HG02943 (cell line): ENCODE results near the gene NFIA.

Experiments
- ATAC-seq: cut with Tn5 transposase; IDR thresholded peaks from one replicate; pipeline ENCODE4 v1.9.1; 2021; ENCODE audit warnings: mild to moderate bottlenecking, low read depth, moderate library complexity; ENCODE audit not compliant: unreplicated experiment

Gene NFIA

DNA sequence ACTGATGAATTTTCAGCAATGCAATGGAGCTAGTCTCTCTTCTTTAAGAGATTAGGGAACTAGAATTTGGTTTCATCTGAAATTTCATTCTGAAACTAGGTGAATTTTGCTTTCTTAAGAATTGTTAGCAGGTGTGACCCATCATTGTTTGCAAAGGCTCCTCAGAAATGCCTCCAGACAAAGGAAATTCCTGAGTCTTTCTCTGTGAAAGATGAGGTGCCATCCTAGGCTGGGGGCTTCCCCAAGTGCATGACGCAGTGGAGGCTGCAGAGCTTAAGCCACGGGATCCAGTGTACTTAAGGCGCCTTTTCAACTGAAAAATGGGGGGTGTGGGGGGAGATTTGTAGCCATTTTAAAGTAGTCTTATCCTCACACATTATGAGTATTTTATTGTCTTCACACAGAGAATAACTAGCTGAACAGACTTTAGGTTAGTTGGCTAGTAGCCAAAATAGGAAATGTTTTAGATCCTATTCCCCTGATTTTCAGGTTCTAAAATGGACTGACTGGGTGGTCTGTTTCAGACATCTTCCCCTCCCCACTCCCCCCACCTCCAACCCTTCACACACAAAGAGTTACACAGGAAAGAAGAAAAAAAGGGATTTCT is 202.0 kb downstream of the NFIA start:
- ATAC-seq, result no peak

DNA sequence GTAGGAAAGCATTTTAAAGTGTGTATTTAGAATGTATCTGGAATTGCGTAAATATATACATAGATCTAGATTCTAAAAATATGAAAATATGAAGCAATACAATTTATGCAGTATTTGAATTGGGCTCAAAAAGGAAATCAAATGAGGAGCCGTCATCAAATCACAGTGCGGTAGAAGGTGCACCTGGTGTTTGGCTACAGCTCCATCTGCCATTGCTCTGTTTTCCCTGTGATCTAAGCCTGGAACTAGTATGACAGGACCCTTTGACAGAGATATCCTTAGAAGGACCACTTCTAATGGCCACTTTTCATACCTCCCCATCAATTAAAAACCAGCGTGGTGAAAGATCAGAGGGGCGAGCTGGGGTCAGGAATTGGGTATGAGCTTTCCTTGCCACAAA is 202.6 kb downstream of the NFIA start:
- no peak for ATAC-seq

DNA sequence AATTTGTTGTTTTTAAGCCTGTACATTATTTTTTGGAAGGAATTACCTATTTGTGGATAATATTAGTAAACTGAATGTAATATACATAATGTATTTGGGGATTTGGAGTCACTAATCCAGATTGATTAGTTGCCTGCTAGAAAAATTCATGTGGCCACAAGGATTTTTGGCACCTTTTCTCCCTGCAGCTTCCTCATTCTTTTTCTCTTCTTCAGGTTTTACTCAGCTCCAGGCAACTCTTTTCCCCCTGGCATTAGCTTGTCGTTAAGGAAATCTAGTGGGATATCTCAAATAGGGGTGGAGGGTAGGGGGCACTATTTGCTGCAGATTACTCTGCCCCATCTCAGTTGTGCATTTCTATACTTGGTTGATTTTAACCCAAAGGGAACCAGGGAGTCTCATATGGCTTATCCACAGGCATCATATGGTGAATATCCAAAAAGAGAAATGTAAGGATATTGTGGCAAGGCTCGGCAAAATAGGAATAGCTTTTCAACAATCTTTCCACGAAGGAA is 203.1 kb downstream of the NFIA start:
- ATAC-seq, result no peak

DNA sequence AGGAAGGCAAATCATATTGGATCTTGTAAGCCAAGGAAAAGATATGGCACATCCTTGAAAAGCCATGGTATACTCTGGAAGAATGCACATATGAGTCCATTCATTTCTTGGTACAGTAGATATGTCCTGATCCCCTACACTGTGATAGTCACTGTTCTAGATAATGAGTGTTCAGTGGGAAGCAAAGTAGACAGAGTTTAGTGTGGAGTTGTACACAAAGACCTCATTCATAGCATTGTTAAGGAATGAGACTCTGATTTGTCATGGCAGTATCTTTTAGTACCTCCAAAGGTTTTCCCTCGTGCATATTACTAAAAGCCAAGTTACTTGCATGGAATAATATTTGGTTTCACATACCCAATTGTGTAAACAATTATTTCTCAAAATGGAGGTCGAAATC is 204.7 kb downstream of the NFIA start:
- ATAC-seq, result no peak

DNA sequence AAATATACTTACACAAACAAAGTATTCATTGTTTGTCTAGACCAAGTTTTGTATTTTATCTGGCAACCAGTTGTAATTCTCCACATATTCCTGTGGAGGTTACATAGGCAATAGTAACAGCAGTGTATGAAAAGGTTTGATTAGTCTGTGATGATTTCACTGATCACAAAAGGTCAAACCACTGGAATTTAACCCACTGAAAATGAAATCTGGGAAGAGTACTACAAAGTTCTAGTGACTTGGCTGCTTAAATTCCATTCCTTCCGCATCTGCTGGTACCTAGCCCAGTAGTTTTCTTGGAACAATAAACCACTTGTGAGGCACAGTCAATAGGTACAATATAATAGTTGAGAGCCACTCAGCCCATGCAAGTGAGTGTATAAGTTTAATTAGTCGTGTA is 205.4 kb downstream of the NFIA start:
- ATAC-seq, result no peak

DNA sequence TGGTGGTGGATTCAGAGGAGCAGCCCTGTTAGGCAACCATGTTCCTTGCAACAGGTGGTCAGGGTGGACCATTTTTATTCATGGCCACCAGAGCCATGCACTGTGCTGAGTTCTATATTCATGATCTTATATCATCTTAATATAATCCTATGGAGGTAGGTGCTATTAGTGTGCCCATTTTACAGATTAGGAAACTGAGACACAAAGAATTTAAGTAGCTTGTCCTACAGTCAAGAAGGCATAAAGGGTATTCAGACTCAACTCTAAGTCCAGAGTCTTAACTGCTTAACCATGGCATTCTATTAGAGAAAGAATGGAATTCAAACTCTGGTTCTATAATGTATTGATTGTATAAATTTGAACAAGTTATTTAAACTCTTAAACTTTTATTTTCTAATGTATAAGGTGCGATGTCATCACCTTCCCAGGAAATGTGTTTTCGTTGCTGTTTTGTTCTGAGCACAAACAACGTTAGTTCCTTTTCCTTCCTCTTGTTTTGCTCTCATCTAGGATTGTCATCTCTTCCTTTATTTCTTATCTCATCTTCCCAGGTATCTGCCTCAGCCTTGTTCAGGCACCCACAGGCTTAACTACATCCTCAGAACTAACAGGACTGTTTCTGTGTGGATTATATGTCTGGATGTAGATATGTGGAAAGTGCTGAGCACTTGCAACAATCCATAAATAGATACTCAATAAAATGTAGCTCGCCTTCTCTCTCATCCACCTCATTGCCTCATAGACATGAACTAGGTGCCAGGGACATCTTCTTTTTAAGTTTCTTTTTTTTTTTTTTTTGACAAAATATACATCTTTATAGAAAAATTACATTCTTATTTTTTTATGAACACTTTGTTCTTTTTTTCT is 207.1 kb downstream of the NFIA start:
- ATAC-seq, result no peak

DNA sequence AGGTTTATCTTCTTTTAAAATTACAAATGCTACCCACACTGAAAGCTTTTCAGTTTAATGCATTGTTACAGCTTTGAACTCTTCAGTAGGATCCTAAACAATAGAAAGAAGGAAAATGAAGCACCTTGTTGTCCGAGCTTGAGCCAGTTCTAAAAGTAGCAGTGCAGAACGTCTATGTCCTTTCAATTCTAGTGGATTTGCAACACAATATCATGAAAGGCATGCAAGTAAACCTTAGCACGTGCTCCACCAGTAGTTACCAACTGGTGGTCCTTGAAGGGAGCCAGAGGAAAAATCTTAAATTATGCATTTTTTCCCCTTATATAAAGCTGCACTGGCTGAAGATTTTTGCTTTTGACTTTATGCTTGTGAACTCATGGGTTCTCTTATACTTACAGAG is 208.2 kb downstream of the NFIA start:
- no peak for ATAC-seq

DNA sequence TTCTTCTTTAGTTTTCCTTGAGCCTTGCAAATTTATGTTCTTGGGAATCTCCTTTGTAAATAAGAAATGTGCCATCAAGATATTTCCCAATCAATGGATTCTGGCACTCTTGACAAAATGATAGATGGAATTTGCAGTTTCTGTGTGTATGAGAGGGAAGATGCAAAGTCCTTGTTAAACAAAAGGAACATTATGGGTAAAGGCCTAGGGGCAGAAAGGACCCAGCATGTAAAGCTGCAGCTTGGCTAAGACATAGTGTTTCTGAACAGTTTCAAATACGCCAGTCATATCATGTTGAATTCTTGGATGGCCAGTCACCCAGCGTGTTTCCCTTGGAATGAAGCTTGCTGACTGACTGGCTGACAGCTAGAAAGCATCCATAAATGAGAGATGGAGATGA is 210.8 kb downstream of the NFIA start:
- ATAC-seq, result no peak

DNA sequence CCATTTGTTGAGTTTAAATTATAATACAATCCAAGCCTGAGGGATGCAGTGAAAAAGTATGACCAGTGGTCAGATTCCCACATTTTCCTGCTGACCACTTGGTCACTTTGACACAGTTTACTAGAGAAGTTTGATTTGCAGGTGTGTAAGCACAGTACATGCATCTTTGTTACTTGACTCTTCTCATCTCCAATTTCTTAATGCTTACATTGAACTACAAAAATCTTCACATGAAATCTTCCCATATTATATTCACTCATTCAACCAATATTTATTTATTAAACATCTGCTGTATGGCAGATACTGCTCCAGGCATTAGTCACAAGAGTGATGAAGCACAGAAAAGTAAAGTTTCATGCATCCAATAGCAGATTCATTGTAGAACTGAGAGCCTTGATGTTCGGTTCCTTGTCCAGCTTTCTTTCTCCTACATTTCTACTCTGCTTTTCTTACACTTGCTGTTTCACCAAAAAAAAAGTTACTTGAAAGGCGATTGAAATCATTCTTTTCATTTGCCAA is 211.7 kb downstream of the NFIA start:
- no peak for ATAC-seq

DNA sequence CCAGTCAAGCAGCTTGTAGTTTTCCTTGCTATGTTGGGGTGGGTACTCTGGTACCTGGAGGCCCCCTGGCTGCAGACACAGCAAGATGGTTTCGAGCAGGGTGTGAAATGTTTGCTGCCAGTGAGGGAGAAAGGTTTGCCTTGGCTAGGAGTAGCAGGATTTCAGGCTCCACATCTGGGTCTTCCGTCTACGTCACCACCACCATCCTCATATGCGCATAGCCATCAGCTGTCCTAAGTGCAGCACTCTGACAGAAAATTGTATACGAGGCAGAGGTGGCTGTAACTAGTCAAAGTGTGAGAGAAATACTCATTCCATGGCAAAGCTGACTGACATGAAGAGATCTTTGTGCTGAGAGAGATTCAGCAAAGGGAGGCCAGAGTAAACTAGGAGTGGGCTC is 212.6 kb downstream of the NFIA start:
- no peak for ATAC-seq

DNA sequence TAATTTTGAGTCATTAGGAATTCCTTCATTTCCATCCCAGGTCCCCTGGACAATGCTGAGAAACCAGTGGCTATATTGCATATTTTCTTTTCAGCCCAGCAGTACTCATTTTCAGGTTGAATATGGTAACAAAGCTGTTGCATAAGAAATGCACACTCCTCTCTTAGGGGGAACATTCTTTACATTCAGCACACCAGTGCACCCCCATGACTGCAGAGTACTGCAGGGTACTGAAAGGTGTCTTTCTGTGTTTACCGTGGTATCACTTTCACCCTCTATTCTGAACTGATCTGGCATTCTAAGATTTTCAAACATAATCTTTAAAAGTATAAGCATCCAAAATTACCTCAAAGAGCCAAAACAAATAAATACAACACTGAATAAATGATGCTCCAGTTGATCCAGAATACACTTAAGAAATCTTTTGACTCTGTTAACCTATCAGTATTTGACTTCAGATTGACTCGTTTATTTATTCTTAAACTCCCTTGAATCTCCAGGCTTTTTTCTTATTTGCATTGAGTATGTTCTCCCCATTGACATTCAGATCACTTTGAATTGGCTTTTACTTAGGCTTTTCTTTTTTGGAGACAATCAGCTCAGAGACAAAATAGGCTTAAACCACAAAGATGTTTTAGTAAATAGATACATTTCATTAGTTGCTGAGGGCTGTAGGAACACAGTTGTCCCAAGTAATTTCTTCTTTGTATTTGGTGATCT is 213.6 kb downstream of the NFIA start:
- ATAC-seq, result no peak

DNA sequence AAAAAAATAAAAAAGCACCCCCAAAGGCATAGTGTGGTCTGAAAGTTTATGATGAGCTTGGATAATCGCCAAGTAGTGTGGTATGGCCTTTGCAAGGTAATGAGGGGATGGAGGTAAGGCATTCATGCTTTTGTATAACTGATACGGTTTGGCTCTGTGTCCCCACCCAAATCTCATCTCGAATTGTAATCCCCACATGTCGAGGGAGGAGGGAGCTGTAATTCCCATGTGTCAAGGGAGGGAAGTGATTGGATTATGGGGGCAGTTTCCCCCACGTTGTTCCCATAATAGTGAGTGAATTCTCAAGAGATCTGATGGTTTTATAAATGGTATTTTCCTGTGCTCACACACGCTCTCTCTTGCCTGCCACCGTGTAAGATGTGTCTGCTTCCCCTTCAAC is 215.5 kb downstream of the NFIA start:
- ATAC-seq, result no peak

DNA sequence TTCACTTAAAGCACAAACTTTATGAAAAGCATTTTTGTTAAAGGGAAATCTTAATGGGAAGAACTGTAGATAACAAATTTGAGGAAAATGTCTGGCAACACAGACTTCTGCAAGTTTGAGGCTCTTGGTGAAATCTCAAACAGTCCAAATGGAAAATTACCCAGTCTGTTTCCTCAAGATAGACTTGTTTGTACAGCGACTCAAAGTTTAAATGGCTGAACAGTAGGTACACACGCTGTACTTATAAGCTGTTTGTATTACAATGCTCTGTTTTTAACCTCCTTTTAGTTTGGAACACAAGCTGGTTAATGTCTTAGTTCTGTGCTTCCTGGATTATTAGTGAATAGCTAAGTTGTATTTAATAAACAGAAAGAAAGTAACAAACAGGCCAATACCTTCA is 217.1 kb downstream of the NFIA start:
- ATAC-seq, result no peak

DNA sequence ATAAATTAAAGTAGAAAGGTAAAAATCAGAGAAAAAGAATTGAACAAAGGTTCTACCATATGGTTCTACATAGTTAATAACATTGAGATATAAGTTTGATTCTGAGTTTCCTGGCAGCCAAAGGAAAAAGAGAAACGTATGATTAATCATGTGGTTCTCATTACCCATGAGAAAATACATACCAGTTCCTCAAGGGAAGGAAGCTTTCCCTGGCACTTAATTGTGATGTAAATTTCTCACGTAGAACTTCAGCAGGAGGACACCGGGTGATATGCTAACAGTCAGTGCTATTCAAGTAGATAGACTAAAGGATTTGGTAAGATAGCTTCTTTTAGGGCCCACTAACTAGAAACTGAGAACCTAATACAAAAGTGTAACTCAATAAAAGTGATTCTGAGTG is 218.5 kb downstream of the NFIA start:
- no peak for ATAC-seq

DNA sequence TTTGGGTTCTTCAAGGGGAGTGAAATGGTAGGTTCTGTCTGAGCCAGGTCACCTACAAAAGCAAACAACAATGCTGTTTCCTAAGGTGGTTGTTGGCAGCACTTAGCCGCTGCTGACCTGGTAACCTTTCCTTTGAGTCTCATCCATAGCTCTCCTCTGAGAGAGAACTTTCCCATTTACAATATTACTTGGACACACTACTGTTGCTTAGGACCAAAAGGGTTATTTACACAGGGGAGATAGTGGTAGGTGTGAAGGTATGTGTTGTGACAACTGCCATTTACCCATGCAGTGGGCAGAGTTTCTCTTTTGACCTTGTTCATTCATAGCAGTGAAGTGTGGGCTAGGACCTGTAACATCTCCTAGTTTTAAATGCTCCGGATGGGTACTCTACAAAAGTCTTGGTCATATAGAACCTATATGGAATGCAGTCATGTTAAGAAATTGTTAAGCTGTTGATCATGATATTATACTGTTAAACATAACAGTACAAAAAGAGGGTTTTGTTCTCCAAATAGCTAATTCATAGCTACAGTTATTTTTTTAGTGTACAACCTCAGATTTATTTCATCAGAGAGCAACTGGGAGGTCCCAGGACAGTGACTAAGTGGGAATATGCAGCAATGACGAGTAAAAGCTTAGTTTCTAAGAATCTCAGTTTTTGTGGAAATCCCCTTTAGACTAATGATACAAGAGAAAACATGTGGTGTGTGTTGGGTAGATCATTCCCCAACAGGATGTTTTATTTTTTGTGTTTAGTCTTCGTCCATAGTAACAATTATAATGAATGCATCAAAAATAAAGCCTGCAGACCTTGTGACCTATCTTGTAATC is 219.7 kb downstream of the NFIA start:
- ATAC-seq, result no peak

DNA sequence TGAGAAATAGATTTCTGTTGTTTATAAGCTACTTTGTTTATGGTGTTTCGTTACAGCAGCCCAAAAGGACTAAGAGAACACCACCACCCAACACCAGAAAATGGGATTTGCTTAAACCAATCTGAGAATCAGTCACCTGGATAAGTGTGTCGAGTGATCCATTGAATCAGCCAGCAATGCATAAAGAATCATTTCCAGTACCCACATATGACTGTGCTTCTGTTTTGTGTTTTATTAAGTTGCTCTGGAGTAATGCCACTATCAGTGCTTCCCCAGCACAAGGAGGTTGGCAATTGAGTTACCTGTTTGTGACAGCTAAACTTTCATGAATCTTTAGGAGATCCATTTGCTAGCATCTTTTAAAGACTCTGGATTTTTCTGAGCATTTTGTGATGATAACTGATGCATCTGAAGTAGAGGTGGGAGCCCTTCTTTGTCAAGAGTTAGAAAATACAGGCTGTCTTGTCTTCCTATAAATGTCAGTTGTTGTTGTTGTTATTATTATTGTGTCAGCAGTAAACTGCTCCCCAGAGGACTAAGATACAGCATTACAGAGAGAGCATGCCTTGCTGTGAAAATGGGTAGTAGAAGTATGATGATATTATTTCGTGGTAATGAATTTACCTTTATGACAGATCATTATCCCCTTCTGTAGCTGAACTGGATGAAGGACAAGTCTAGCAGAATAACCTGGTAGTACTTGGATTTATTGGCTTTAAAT is 225.2 kb downstream of the NFIA start:
- no peak for ATAC-seq

DNA sequence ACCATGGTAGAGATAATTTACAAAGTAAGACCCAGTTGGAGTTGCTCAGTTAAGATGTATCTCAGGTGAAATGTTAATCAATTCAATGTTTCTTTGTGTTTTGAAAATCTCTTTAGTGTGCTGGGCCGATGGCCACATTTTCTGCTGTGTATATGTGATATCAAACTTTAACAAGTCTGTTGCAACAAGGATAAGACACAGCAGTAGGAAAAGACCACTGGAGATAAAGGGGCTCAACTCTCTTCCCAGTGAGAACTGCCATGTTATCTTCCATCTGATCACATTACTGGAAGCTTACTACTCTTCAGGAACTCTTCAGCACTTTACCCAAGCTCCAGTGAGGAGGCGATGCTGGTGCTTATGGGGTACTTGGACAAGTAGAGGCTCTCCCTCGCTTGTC is 227.7 kb downstream of the NFIA start:
- ATAC-seq, result no peak

DNA sequence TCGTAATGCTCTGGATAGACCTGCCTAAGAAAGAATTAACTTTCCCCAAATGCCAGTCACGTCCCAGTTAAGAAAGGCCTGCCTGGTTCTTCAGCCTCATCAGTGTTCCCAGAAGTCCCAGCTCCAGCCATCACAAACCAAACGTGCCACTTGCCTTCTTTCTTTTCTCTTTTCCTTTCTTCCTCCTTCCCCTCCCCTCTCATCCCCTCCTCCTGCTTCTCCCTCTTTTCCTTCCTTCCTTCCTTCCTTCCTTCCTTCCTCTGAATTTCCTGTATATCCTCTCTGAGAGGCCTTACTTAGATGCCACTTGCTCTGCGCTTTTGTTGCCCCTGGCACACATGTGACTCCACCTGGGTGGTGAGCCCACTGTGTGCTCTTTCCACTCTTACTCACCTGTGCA is 228.2 kb downstream of the NFIA start:
- ATAC-seq, result no peak

DNA sequence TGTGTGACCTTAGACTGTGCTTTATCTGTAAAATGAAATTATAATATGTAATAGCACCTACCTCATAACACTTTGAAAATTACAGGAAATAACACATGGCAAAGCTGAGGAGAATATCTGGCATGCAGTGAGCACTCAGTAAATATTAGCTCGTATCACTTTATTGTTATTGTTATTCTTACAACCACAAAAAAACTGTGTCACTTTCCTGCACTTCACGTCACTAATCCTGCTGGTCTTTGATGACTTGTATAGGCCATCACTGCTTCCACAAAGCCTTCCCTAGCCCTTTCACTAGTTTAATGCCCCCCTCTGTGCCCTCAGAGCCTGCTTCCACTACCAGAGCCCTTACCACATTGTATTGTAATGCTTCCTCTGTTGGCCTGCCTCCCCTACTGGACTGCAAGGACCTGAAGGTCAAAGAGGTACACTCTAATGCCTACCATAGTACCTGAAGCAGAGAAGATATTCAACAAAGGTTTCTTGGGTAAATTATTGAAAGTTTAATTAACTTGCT is 231.6 kb downstream of the NFIA start:
- no peak for ATAC-seq
